IMR-90 (cell line): ENCODE measurements around the gene PLS1. TPM values are rescaled to one million over a fixed set of nuclear protein-coding genes. Genes with fewer than 3 reads are reported as not detected.
"Not testable (repeated sequence)": the region's sequence is repeated elsewhere in the genome, so short reads cannot be mapped to it uniquely, and the experiment has no call there.

Source experiments
- ATAC-seq: fragments of 200-7000 bp; cut with Tn5 transposase; 2 replicates; pipeline ENCODE4 v1.9.1; 2020; ENCODE audit warnings: low read depth, mild to moderate bottlenecking, moderate library complexity
- BruUV-seq: library from RNA; stranded (reverse); fragments of 400-500 nt; replicated peaks from 2 replicates; lab custom pipeline; 2021; lab: Mats Ljungman, UMichigan
- CTCF ChIA-PET: fragments of 300-600 bp; formaldehyde crosslinking; extraction: SDS; loops from one replicate; lab custom pipeline; 2021; ENCODE audit warnings: antibody characterized with exemption; lab: Yijun Ruan, JAX
- POLR2A ChIA-PET: fragments of 300-600 bp; sonication (Branson Sonifier 250); formaldehyde crosslinking; loops from one replicate; lab custom pipeline; 2022; ENCODE audit warnings: antibody characterized with exemption; ENCODE audit not compliant: unreplicated experiment; lab: Charles Lee
- DNase-seq: peaks from one replicate; pipeline ENCODE4 v3.0.0; 2013
- H2AFZ ChIP-seq: replicated peaks from 2 replicates; pipeline ENCODE3; 2013; ENCODE audit warnings: low read length, mild to moderate bottlenecking; ENCODE audit not compliant: poor library complexity
- H2AK5ac ChIP-seq: 2 replicates; pipeline ENCODE4 v1.6.1; 2013; ENCODE audit warnings: low read depth, low read length, inconsistent platforms
- H2AK9ac ChIP-seq: replicated peaks from 2 replicates; pipeline ENCODE3; 2013; ENCODE audit warnings: mild to moderate bottlenecking, low read depth, low read length, moderate library complexity; ENCODE audit not compliant: poor library complexity
- H2BK120ac ChIP-seq: 2 replicates; pipeline ENCODE4 v1.6.1; 2013; ENCODE audit warnings: low read depth, low read length, inconsistent platforms
- H2BK15ac ChIP-seq: 3 replicates; pipeline ENCODE4 v1.6.1; 2013; ENCODE audit warnings: low read depth, low read length, inconsistent platforms
- H2BK20ac ChIP-seq: 2 replicates; pipeline ENCODE4 v1.6.1; 2013; ENCODE audit warnings: low read depth, mild to moderate bottlenecking, inconsistent platforms, low read length, moderate library complexity
- H2BK5ac ChIP-seq: 2 replicates; pipeline ENCODE4 v1.6.1; 2013; ENCODE audit warnings: mild to moderate bottlenecking, low read depth, low read length, inconsistent platforms; ENCODE audit not compliant: poor library complexity, severe bottlenecking
- H3K14ac ChIP-seq: replicated peaks from 2 replicates; pipeline ENCODE4 v1.6.1; 2013; ENCODE audit warnings: low read depth, low read length, inconsistent platforms
- H3K18ac ChIP-seq: 2 replicates; pipeline ENCODE4 v1.6.1; 2013; ENCODE audit warnings: low read depth, low read length, control low read depth
- H3K23ac ChIP-seq: 2 replicates; pipeline ENCODE4 v1.6.1; 2013; ENCODE audit warnings: low read depth, low read length, inconsistent platforms
- H3K27ac ChIP-seq: 2 replicates; pipeline ENCODE4 v1.5.1; 2013; ENCODE audit warnings: mild to moderate bottlenecking, control low read depth, low read length; ENCODE audit not compliant: insufficient read depth
- H3K27me3 ChIP-seq: 2 replicates; pipeline ENCODE4 v1.6.1; 2013; ENCODE audit warnings: low read length; ENCODE audit not compliant: control insufficient read depth, insufficient read depth
- H3K36me3 ChIP-seq: 2 replicates; pipeline ENCODE4 v1.6.1; 2013; ENCODE audit warnings: low read length, mixed read lengths; ENCODE audit not compliant: control insufficient read depth, insufficient read depth
- H3K4ac ChIP-seq: 2 replicates; pipeline ENCODE4 v1.6.1; 2013; ENCODE audit warnings: low read depth, low read length, inconsistent platforms
- H3K4me1 ChIP-seq: 2 replicates; pipeline ENCODE4 v1.6.1; 2013; ENCODE audit warnings: low read length, mixed read lengths; ENCODE audit not compliant: control insufficient read depth, insufficient read depth
- H3K4me2 ChIP-seq: 2 replicates; pipeline ENCODE4 v1.6.1; 2013; ENCODE audit warnings: low read depth, mild to moderate bottlenecking, control low read depth, low read length, moderate library complexity
- H3K4me3 ChIP-seq: 2 replicates; pipeline ENCODE4 v1.5.1; 2013; ENCODE audit warnings: low read depth, mild to moderate bottlenecking, control low read depth, low read length, moderate library complexity; ENCODE audit not compliant: insufficient read depth
- H3K56ac ChIP-seq: 2 replicates; pipeline ENCODE4 v1.6.1; 2013; ENCODE audit warnings: low read length, inconsistent platforms; ENCODE audit not compliant: insufficient read depth; ENCODE audit errors: extremely low read depth
- H3K79me1 ChIP-seq, 2 experiments: 2 replicates each; pipeline ENCODE4 v1.6.1; 2013; ENCODE audit warnings: low read length in 2 of 2, inconsistent platforms in 1 of 2, low read depth in 1 of 2
- H3K9ac ChIP-seq: 2 replicates; pipeline ENCODE4 v1.6.1; 2013; ENCODE audit warnings: low read depth, low read length, control low read depth
- H3K9me1 ChIP-seq: 2 replicates; pipeline ENCODE4 v1.6.1; 2013; ENCODE audit warnings: low read length, inconsistent platforms; ENCODE audit not compliant: insufficient read depth
- H3K9me3 ChIP-seq: 2 replicates; pipeline ENCODE4 v1.6.1; 2013; ENCODE audit warnings: low read length; ENCODE audit not compliant: control insufficient read depth, insufficient read depth
- H4K20me1 ChIP-seq: 2 replicates; pipeline ENCODE4 v1.6.1; 2013; ENCODE audit warnings: low read length, inconsistent platforms; ENCODE audit not compliant: insufficient read depth
- H4K5ac ChIP-seq: 2 replicates; pipeline ENCODE4 v1.6.1; 2013; ENCODE audit warnings: mild to moderate bottlenecking, low read depth, low read length, control low read depth
- H4K8ac ChIP-seq, 2 experiments: 2 replicates each; pipeline ENCODE4 v1.6.1; 2013; ENCODE audit warnings: low read depth in 2 of 2, low read length in 2 of 2, control low read depth in 1 of 2, inconsistent platforms in 1 of 2
- H4K91ac ChIP-seq: 2 replicates; pipeline ENCODE4 v1.6.1; 2013; ENCODE audit warnings: low read depth, low read length, inconsistent platforms; ENCODE audit not compliant: insufficient read depth
- BHLHE40 ChIP-seq: fragments of 150-350 bp; IDR thresholded peaks from 2 replicates; pipeline ENCODE4 v1.6.1; 2016; ENCODE audit warnings: mild to moderate bottlenecking, low read depth, low read length
- RCOR1 ChIP-seq: IDR thresholded peaks from 2 replicates; pipeline ENCODE4 v1.6.1; 2012; ENCODE audit warnings: mild to moderate bottlenecking, low read length, improper control_type of control experiment; ENCODE audit not compliant: insufficient replicate concordance
- WGBS, 2 experiments: methylation state at CpG; one replicate each; pipeline versions ENCODE4 v1.1.5 to v1.1.7; 2013; ENCODE audit warnings: missing lambda C conversion rate in 2 of 2; ENCODE audit not compliant: insufficient read length in 1 of 2; ENCODE audit errors: extremely low coverage in 2 of 2; 5-methylcytosine and 5-hydroxymethylcytosine counted together
- dilution Hi-C: fragments of 300-500 bp; cut with HindIII; formaldehyde crosslinking; loops from one replicate; pipeline ENCODE4 v1.14.3; 2018; ENCODE audit warnings: low sequenced_read_pairs; ENCODE audit not compliant: unreplicated experiment
- in situ Hi-C: fragments of 300-500 bp; cut with MboI; formaldehyde crosslinking; loops from 3 replicates; pipeline ENCODE4 v1.14.3; 2019; ENCODE audit warnings: low sequenced_read_pairs, inconsistent platforms, mixed read lengths
- intact Hi-C: fragments of 100-400 bp; cut with micrococcal nuclease; formaldehyde crosslinking; loops from 2 replicates; pipeline ENCODE4 v1.10.0; 2022
- polyA plus RNA-seq, 3 experiments: library from polyadenylated mRNA; depleted of rRNA; stranded (reverse); fragments of >200 nt; gene quantifications; 2 replicates each; pipeline ENCODE4 v1.2.3, GENCODE V29; 2012; ENCODE audit warnings: low replicate concordance in 1 of 3
- total RNA-seq: library from RNA; depleted of rRNA; stranded (reverse); fragments of >200 nt; gene quantifications from 2 replicates; pipeline ENCODE4 v1.2.3, GENCODE V29; 2012

Gene PLS1
- total and polyA plus RNA-seq, 2 of the 4 experiments (the other 2 are of a cell fraction): 0.29 to 0.90 TPM

DNA sequence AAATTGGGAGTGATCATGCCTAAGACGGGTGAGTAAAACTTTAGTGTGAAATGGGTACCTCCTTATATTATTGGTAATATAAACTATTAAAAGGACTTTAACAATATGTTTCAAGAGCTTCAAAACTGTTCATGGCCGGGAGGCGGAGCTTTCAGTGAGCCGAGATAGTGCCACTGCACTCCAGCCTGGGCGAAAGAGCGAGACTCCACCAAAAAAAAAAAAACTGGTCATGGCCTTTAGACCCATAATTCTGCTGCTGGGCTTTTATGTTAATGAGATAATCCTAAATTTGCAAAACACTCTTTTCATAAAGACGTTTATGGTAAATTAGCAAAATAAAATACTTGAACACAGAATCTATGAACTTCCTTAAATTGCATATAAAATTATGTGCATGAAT, 150.5 kb downstream of the PLS1 start:
- Histone ChIP-seq H2BK120ac (no peak overlapping the region), H2AFZ (no peak overlapping the region), H3K14ac (no peak overlapping the region), H2BK5ac (no peak overlapping the region), H3K4me3 (no peak overlapping the region), H3K79me1 (peaks cover 0 to 3% of the 10 kb centered on the region in 2 experiments; a peak in 1 of 4 replicates), H4K91ac (no peak overlapping the region), H3K9me1 (no peaks in the 10 kb centered on the region), H3K27ac (no peak overlapping the region), H3K18ac (no peak overlapping the region), H3K27me3 (no peaks in the 10 kb centered on the region), H4K20me1 (no peaks in the 10 kb centered on the region), H2AK9ac (no peak overlapping the region), H3K9ac (no peak overlapping the region), H3K36me3 (peaks cover 3% of the 10 kb centered on the region; the same call in 1 of the 2 replicates), H3K4ac (no peak overlapping the region), H3K56ac (no peak overlapping the region), H2BK20ac (no peak overlapping the region), H3K23ac (no peak overlapping the region), H4K8ac (no peak overlapping the region), H3K4me1 (no peaks in the 10 kb centered on the region), H4K5ac (no peak overlapping the region), H2BK15ac (no peak overlapping the region), H3K4me2 (no peak overlapping the region), H3K9me3 (no peaks in the 10 kb centered on the region), H2AK5ac (no peak overlapping the region)
- no CpG with 5 or more reads among the region's 7 CpGs for WGBS, 2 experiments
- in situ Hi-C loops: no loop called here
- ChIA-PET CTCF (no interaction called here), POLR2A (no interaction called here)
- ATAC-seq (no peak), DNase-seq (no peak)
- TF ChIP-seq RCOR1 (no peak), BHLHE40 (no peak)
- intact Hi-C loops: no loop called here
- dilution Hi-C loops: no loop called here
- no TSS peak for BruUV-seq

GRCh38 chr3:142750531-142750930, 154.3 kb downstream of the PLS1 start:
- H2AK5ac ChIP-seq, H3K56ac ChIP-seq, H2AK9ac ChIP-seq, H2BK120ac ChIP-seq, H3K79me1 ChIP-seq, H3K4ac ChIP-seq, dilution Hi-C loops, H3K9me1 ChIP-seq, H2BK20ac ChIP-seq, DNase-seq, H3K4me3 ChIP-seq, H2AFZ ChIP-seq, H2BK5ac ChIP-seq, H3K4me1 ChIP-seq, H3K4me2 ChIP-seq, in situ Hi-C loops, H3K18ac ChIP-seq, H3K23ac ChIP-seq, POLR2A ChIA-PET, H3K27me3 ChIP-seq, H4K5ac ChIP-seq, CTCF ChIA-PET, H4K8ac ChIP-seq, H3K9me3 ChIP-seq, H4K91ac ChIP-seq, intact Hi-C loops, H3K14ac ChIP-seq, H2BK15ac ChIP-seq, BruUV-seq, H3K9ac ChIP-seq, ATAC-seq, H4K20me1 ChIP-seq, H3K27ac ChIP-seq, H3K36me3 ChIP-seq: not testable (repeated sequence)
- no CpG with 5 or more reads among the region's 4 CpGs for WGBS, 2 experiments
